Measurements from ENCODE around the gene LSM10.

DNA sequence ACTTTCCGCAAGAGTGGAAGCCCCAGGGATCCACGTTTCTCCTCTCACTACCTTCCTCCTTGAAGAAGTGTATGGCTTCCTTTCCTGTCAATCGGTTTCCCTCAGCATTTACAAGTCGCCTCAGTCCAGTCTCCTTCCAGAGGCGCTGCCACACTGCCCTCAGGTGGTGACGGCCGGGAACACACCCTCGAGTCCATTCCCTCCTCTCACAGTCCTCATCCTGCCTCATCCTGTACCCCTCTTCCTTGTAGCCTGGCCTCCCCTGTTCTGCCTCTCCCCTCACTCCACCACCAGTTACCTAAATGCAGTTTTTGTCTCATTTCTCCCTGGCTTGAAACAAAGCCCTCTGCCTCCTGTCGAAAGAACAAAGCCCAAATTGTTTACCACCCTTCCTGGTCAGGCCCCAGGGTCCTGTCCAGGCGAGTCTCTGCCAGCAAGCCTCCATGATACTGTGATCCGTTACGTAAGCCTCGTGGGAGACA is 23.2 kb upstream of the LSM10 start:
- TF ChIP-seq, protein P1, sequence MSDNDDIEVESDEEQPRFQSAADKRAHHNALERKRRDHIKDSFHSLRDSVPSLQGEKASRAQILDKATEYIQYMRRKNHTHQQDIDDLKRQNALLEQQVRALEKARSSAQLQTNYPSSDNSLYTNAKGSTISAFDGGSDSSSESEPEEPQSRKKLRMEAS (IDR thresholded peaks at IDR 0.05; ENCODE audit: insufficient read depth, insufficient read length) = no peak
- no peak for TF ChIP-seq MYC (IDR thresholded peaks at IDR 0.05; ENCODE audit: low read depth, low read length)
- TF ChIP-seq, protein P2, sequence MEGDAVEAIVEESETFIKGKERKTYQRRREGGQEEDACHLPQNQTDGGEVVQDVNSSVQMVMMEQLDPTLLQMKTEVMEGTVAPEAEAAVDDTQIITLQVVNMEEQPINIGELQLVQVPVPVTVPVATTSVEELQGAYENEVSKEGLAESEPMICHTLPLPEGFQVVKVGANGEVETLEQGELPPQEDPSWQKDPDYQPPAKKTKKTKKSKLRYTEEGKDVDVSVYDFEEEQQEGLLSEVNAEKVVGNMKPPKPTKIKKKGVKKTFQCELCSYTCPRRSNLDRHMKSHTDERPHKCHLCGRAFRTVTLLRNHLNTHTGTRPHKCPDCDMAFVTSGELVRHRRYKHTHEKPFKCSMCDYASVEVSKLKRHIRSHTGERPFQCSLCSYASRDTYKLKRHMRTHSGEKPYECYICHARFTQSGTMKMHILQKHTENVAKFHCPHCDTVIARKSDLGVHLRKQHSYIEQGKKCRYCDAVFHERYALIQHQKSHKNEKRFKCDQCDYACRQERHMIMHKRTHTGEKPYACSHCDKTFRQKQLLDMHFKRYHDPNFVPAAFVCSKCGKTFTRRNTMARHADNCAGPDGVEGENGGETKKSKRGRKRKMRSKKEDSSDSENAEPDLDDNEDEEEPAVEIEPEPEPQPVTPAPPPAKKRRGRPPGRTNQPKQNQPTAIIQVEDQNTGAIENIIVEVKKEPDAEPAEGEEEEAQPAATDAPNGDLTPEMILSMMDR (IDR thresholded peaks at IDR 0.05; ENCODE audit: extremely low read depth in 1 of 2, insufficient read depth in 1 of 2, low read depth in 1 of 2, low read length in 2 of 2) = peak; percentile 96 to 97
- TF ChIP-seq EZH2 (IDR thresholded peaks at IDR 0.05; ENCODE audit: borderline replicate concordance, low read depth, low read length, severe bottlenecking) = no peak
- no peak for TF ChIP-seq JUN (IDR thresholded peaks at IDR 0.05; ENCODE audit: borderline replicate concordance, insufficient read depth, insufficient read length, low read depth)
- TF ChIP-seq POLR2AphosphoS5 (IDR thresholded peaks at IDR 0.05; ENCODE audit: insufficient read depth, low read depth, low read length) = no peak
- no peak for TF ChIP-seq POLR2A (IDR thresholded peaks at IDR 0.05; ENCODE audit: low read depth, low read length)
- no peak for TF ChIP-seq FOS (IDR thresholded peaks at IDR 0.05; ENCODE audit: borderline replicate concordance, insufficient read depth, low read length)
- no peak for TF ChIP-seq GATA2 (IDR thresholded peaks at IDR 0.05; ENCODE audit: insufficient read depth, insufficient read length, low read depth, low read length)

Measured in endothelial cell of umbilical vein (primary cell).